B cell (primary cell): ENCODE data around the gene SMAD7. TPM values are rescaled to one million over a fixed set of nuclear protein-coding genes. Genes with fewer than 3 reads are reported as not detected.
A peak's percentile ranks its signal among the peaks of the same experiment; 100 is the strongest.

Experiments
- ATAC-seq: fragments of 200-7000 bp; cut with Tn5 transposase; one replicate; pipeline ENCODE4 v1.10.0; 2021; ENCODE audit warnings: low read depth, mild to moderate bottlenecking, moderate number of reproducible peaks, moderate library complexity
- CTCF ChIA-PET: fragments of 350-600 bp; sonication (Branson Sonifier 250); formaldehyde crosslinking; loops from one replicate; lab custom pipeline; 2021; ENCODE audit warnings: antibody characterized with exemption, inconsistent platforms; lab: Charles Lee
- POLR2A ChIA-PET: fragments of 350-600 bp; sonication (Branson Sonifier 250); formaldehyde crosslinking; loops from one replicate; lab custom pipeline; 2021; ENCODE audit warnings: antibody characterized with exemption; lab: Charles Lee
- DNase-seq: peaks from one replicate; pipeline ENCODE4 v3.0.0; 2013
- H2AFZ ChIP-seq: 2 replicates; pipeline ENCODE4 v1.6.1; 2012; ENCODE audit warnings: mild to moderate bottlenecking, low read depth, low read length; ENCODE audit not compliant: insufficient read depth, poor library complexity, severe bottlenecking
- H3K27ac ChIP-seq, 2 donors: 1 replicate in 1 of 2; 2 replicates in 1 of 2; pipeline ENCODE4 v1.5.1; 2012 to 2013; ENCODE audit warnings: low read length in 2 of 2, mild to moderate bottlenecking in 2 of 2, moderate library complexity in 1 of 2
- H3K27me3 ChIP-seq, 4 experiments: fragments of 200-600 bp in 1 of 4; sonication (generic) in 1 of 4; replicated peaks in 1 of 4; 1 replicate in 2 of 4; 2 replicates in 2 of 4; pipeline versions ENCODE4 v1.6.1 to v1.7.0; 2013 to 2016; ENCODE audit warnings: low read length in 3 of 4, mild to moderate bottlenecking in 2 of 4, mixed read lengths in 1 of 4, moderate library complexity in 1 of 4; ENCODE audit not compliant: insufficient read depth in 4 of 4, control insufficient read depth in 3 of 4; ENCODE audit errors: control extremely low read depth in 1 of 4
- H3K36me3 ChIP-seq, 2 experiments: replicated peaks in 1 of 2; 1 replicate in 1 of 2; 2 replicates in 1 of 2; pipeline versions ENCODE4 v1.6.1 to v1.7.1; 2013; ENCODE audit warnings: low read length in 1 of 2; ENCODE audit not compliant: insufficient read depth in 2 of 2, control insufficient read depth in 1 of 2; ENCODE audit errors: control extremely low read depth in 1 of 2, extremely low read depth in 1 of 2
- H3K4me1 ChIP-seq, 2 donors: fragments of 200-600 bp in 1 of 2; sonication (generic) in 1 of 2; 1 replicate in 1 of 2; 2 replicates in 1 of 2; pipeline versions ENCODE4 v1.5.1 to v1.6.1; 2013 to 2017; ENCODE audit warnings: low read length in 2 of 2; ENCODE audit not compliant: control insufficient read depth in 2 of 2, insufficient read depth in 2 of 2
- H3K4me2 ChIP-seq: replicated peaks from 2 replicates; pipeline ENCODE3; 2012; ENCODE audit warnings: mild to moderate bottlenecking, low read depth, low read length; ENCODE audit not compliant: poor library complexity, severe bottlenecking
- H3K4me3 ChIP-seq, 5 experiments: fragments of 200-600 bp in 1 of 5; sonication (generic) in 1 of 5; 1 replicate in 3 of 5; 2 replicates in 2 of 5; pipeline versions ENCODE4 v1.5.1 to v1.7.0; 2011 to 2016; ENCODE audit warnings: low read length in 4 of 5, mild to moderate bottlenecking in 4 of 5, low read depth in 2 of 5, control low read depth in 1 of 5, moderate library complexity in 1 of 5; ENCODE audit not compliant: insufficient read depth in 1 of 5; ENCODE audit errors: control extremely low read depth in 1 of 5, extremely low read depth in 1 of 5
- H3K79me2 ChIP-seq: fragments of 200-600 bp; sonication (generic); one replicate; pipeline ENCODE4 v1.6.0; 2016; ENCODE audit warnings: low read length; ENCODE audit not compliant: control insufficient read depth, insufficient read depth
- H3K9ac ChIP-seq: fragments of 200-600 bp; sonication (generic); 2 replicates; pipeline ENCODE4 v1.6.1; 2017; ENCODE audit warnings: mild to moderate bottlenecking, low read length, moderate library complexity
- H3K9me3 ChIP-seq, 3 donors: one replicate each; pipeline versions ENCODE4 v1.6.1 to v1.7.1; 2013; ENCODE audit warnings: low read length in 2 of 3; ENCODE audit not compliant: control insufficient read depth in 2 of 3, insufficient read depth in 1 of 3; ENCODE audit errors: control extremely low read depth in 1 of 3
- H4K20me1 ChIP-seq: 2 replicates; pipeline ENCODE4 v1.6.0; 2012; ENCODE audit warnings: mild to moderate bottlenecking, low read length; ENCODE audit not compliant: insufficient read depth, control insufficient read depth, poor library complexity, severe bottlenecking
- H3K27ac Mint-ChIP-seq: one replicate; pipeline ENCODE4 v1.8.0; 2021; ENCODE audit warnings: mixed read lengths
- H3K27me3 Mint-ChIP-seq: one replicate; pipeline ENCODE4 v1.8.0; 2021; ENCODE audit warnings: mixed read lengths
- H3K4me1 Mint-ChIP-seq: one replicate; pipeline ENCODE4 v1.8.0; 2021; ENCODE audit warnings: mixed read lengths
- H3K4me3 Mint-ChIP-seq: one replicate; pipeline ENCODE4 v1.8.0; 2021; ENCODE audit warnings: mixed read lengths
- H3K9me3 Mint-ChIP-seq: one replicate; pipeline ENCODE4 v1.8.0; 2022; ENCODE audit warnings: mixed read lengths; ENCODE audit not compliant: insufficient read depth
- CTCF ChIP-seq: fragments of 200-600 bp; IDR thresholded peaks from one replicate; pipeline ENCODE4 v1.8.0; 2022; ENCODE audit warnings: antibody characterized with exemption, mild to moderate bottlenecking
- EZH2 ChIP-seq: IDR thresholded peaks from 2 replicates; pipeline ENCODE4 v1.6.1; 2012; ENCODE audit warnings: borderline replicate concordance, low read depth, mild to moderate bottlenecking, moderate library complexity, low read length; ENCODE audit not compliant: insufficient read depth, poor library complexity, severe bottlenecking
- WGBS: methylation state at CpG from one replicate; pipeline ENCODE4 v1.1.5; 2013; ENCODE audit warnings: missing lambda C conversion rate; ENCODE audit not compliant: insufficient coverage; 5-methylcytosine and 5-hydroxymethylcytosine counted together
- intact Hi-C: fragments of 100-400 bp; cut with micrococcal nuclease; formaldehyde crosslinking; loops from one replicate; pipeline ENCODE4 v1.10.0; 2022
- polyA plus RNA-seq: library from polyadenylated mRNA; depleted of rRNA; stranded (reverse); fragments of >200 nt; gene quantifications from 2 replicates; pipeline ENCODE4 v1.2.3, GENCODE V29; 2012
- total RNA-seq, 2 donors: library from RNA; stranded (reverse); fragments of 120-200 nt in 1 of 2; gene quantifications; 1 replicate in 1 of 2; 2 replicates in 1 of 2; pipeline versions ENCODE4 v1.2.3 to v1.2.4, GENCODE V29; 2013 to 2022

Gene SMAD7
- total and polyA plus RNA-seq, 2 donors (not counting 1 experiment from before 2014, with no cell fraction given): 10.1 to 20.9 TPM

DNA sequence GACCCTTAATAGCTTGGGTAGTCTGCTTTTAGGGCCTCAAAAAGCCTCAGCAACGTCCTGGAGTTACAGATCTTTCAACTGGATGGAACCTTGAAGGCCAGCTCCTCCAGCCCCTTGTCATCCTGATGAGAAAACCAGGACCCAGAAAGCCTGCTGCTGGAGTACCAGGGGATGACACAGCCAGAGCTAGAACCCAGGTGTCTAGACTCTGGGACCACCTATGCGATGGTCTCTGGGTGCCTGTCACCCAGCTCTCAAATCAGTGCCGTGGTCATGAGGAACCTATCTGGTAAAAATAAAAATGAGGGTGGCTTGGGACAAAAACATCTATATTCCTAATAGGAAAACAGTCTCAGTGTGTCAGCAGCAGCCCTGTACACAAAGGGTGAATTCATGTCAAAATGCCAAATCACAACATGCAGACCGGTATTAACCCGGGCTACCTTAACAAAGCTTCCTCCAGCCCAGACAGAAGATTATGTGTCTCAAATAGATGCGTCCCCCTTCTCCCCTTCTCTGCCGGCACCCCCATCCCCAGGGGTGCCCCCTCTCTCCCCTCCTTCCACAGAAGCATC lies 28.5 kb downstream of the SMAD7 start:
- H3K4me2 ChIP-seq: peak overlapping the region; percentile 75

More for the DNA sequence above, 28.5 kb downstream of the SMAD7 start:
- Histone ChIP-seq H3K9me3 (no peaks in the 10 kb centered on the region), H3K36me3 (peaks cover 0 to 12% of the 10 kb centered on the region in 2 experiments), H3K27ac (no peak overlapping the region), H3K79me2 (peaks cover 49% of the 10 kb centered on the region), H3K9ac (no peak overlapping the region), H4K20me1 (no peaks in the 10 kb centered on the region), H3K4me3 (peak overlapping the region in 1 of 5 experiments; percentile 33), H2AFZ (peak overlapping the region; percentile 67), H3K27me3 (no peaks in the 10 kb centered on the region), H3K4me1 (peaks cover 37 to 55% of the 10 kb centered on the region in 2 donors)
- TF ChIP-seq CTCF (no peak), EZH2 (no peak)
- 56% methylated on average over 4 of the region's 7 CpGs for WGBS
- ChIA-PET CTCF (interaction anchor here (1.0 kb wide), 1 partner anchor 29 kb away, joined by 3 read pairs; no protein-coding TSS in a partner anchor), POLR2A (interaction anchor here (1.1 kb wide), 1 partner anchor 12 kb away, joined by 3 read pairs; no protein-coding TSS in a partner anchor)
- ATAC-seq (no peak), DNase-seq (no peak)
- intact Hi-C loops: no loop called here
- Mint-ChIP-seq H3K4me1 (peaks cover 59% of the 10 kb centered on the region), H3K27ac (no peak overlapping the region), H3K9me3 (no peaks in the 10 kb centered on the region), H3K27me3 (no peaks in the 10 kb centered on the region), H3K4me3 (peak overlapping the region; percentile 64)
